ENCODE results near the gene LETM1.

Gene LETM1

GRCh38 chr4:1895971-1896657 lies 40.2 kb upstream of the LETM1 start:
- Histone ChIP-seq H3K9ac (ENCODE audit: low read length) (no peak overlapping the region), H3K27me3 (replicated peaks; ENCODE audit: control insufficient read depth, insufficient read depth, low read length) (no peaks in the 10 kb centered on the region), H3K4me1 (ENCODE audit: control insufficient read depth, insufficient read depth, low read length) (no peaks in the 10 kb centered on the region), H3K9me3 (ENCODE audit: control insufficient read depth, low read length) (no peaks in the 10 kb centered on the region), H3K36me3 (ENCODE audit: control insufficient read depth, insufficient read depth, low read length, severe bottlenecking) (no peaks in the 10 kb centered on the region), H3K4me3 (ENCODE audit: low read length) (no peak overlapping the region)
- DNase-seq (ENCODE audit: low read depth) = no peak

DNA sequence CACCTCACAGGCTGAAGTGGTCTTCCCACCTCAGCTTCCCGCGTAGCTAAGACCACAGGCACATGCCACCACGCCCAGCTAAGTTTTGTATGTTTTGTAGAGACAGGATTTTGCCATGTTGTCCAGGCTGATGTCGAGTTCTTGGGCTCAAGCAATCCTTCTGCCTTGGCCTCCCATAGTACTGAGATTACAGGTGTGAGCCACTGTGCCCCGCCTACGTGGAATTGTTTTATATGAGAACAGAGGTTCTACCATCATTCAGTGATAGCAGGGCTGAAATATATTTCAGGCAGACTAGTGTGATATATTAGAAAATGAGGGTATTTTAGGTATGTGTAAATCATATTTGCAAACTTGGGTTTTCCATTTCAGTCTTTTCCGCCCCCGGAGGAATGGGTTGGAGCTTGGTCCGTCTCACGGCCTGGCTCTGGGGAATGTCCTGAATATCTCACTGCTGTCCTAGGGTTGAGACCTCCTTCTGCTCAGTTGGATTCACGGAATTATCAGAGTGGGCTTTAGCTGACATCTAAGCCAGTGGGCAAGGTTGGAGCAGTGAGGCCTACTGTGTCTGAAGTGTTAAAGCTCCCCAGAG lies 35.1 kb upstream of the LETM1 start:
- no peaks in the 10 kb centered on the region for H3K36me3 ChIP-seq (ENCODE audit: control insufficient read depth, insufficient read depth, low read length, severe bottlenecking)
- H3K9ac ChIP-seq (ENCODE audit: low read length) = no peak overlapping the region
- H3K27me3 ChIP-seq (replicated peaks; ENCODE audit: control insufficient read depth, insufficient read depth, low read length) = no peaks in the 10 kb centered on the region
- H3K4me3 ChIP-seq (ENCODE audit: low read length) = no peak overlapping the region
- peaks cover 24% of the 10 kb centered on the region for H3K4me1 ChIP-seq (ENCODE audit: control insufficient read depth, insufficient read depth, low read length)
- no peaks in the 10 kb centered on the region for H3K9me3 ChIP-seq (ENCODE audit: control insufficient read depth, low read length)
- DNase-seq (ENCODE audit: low read depth) = no peak

- Histone ChIP-seq H3K36me3 (ENCODE audit: control insufficient read depth, insufficient read depth, low read length, severe bottlenecking) (no peaks in the 10 kb centered on the region), H3K9me3 (ENCODE audit: control insufficient read depth, low read length) (no peaks in the 10 kb centered on the region), H3K9ac (ENCODE audit: low read length) (no peak overlapping the region), H3K4me3 (ENCODE audit: low read length) (no peak overlapping the region), H3K27me3 (replicated peaks; ENCODE audit: control insufficient read depth, insufficient read depth, low read length) (no peaks in the 10 kb centered on the region), H3K4me1 (ENCODE audit: control insufficient read depth, insufficient read depth, low read length) (peaks cover 24% of the 10 kb centered on the region)
- no peak for DNase-seq (ENCODE audit: low read depth)
Measured at GRCh38 chr4:1887052-1887451, 31.1 kb upstream of the LETM1 start.

DNA sequence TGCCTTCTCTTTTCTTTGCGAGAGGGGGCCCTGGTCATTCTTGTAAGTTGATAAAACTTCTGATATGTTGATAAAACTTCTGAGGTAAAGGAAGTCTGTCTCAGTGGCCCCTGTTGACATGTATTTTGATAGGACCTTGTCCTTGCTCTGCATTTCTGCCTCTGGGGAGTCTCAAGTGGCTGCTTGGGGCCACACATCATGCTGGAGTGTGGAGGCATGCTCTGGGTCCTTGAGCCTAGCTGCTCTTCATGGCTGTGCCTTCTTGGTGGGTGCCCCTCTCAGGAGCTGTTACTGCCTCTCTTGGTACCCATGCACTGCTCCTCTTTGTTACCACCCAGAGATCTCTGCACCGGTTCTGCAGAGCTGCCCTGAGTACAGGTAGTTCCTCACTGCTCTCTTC lies 29.5 kb upstream of the LETM1 start:
- H3K36me3 ChIP-seq (ENCODE audit: control insufficient read depth, insufficient read depth, low read length, severe bottlenecking) = no peaks in the 10 kb centered on the region
- peaks cover 40% of the 10 kb centered on the region for H3K4me1 ChIP-seq (ENCODE audit: control insufficient read depth, insufficient read depth, low read length)
- H3K27me3 ChIP-seq (replicated peaks; ENCODE audit: control insufficient read depth, insufficient read depth, low read length) = no peaks in the 10 kb centered on the region
- no peaks in the 10 kb centered on the region for H3K9me3 ChIP-seq (ENCODE audit: control insufficient read depth, low read length)
- H3K4me3 ChIP-seq (ENCODE audit: low read length) = no peak overlapping the region
- DNase-seq (ENCODE audit: low read depth) = no peak
- no peak overlapping the region for H3K9ac ChIP-seq (ENCODE audit: low read length)

DNA sequence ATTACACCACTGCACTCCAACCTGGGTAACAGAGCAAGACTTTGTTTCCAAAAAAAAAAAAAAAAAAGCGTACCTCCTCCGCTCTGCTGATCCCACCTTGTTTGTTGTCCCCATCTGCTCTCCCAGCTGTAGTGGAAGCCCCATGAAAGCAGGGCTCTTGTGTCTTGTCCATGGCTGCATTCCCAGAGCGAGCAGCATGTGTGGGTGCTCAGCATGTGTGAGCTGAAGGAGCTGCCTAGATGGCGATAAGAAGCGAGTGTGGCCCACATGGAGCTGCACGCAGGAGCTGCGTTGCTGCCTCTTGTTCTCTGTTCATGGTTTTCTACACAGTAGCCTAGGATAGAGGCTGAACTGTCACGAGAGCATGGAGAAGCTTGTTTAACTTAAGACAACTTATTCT lies 27.6 kb upstream of the LETM1 start:
- Histone ChIP-seq H3K4me1 (ENCODE audit: control insufficient read depth, insufficient read depth, low read length) (peaks cover 45% of the 10 kb centered on the region), H3K9ac (ENCODE audit: low read length) (no peak overlapping the region), H3K36me3 (ENCODE audit: control insufficient read depth, insufficient read depth, low read length, severe bottlenecking) (no peaks in the 10 kb centered on the region), H3K4me3 (ENCODE audit: low read length) (no peak overlapping the region), H3K9me3 (ENCODE audit: control insufficient read depth, low read length) (no peaks in the 10 kb centered on the region), H3K27me3 (replicated peaks; ENCODE audit: control insufficient read depth, insufficient read depth, low read length) (no peaks in the 10 kb centered on the region)
- DNase-seq (ENCODE audit: low read depth) = no peak

DNA sequence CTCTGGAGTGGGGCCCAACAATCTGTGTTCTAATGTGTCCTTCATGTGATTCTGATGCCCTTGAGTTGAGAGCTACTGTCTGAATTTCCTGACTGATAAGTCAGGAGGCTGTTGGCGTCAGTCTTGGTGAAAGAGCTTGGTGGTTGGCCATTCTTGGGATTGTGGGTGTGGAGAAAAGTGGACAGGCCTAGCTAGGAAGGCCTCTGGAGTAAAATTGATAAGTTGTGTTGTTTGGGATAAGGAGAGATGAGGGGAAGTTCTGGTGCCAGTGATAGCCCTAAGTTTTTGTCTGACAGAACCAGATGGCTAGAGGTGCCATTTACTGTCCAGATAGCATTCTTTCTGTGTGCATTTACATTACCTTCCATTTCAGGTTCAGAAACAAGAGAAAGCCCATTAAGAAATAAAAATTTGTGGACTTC lies 26.9 kb upstream of the LETM1 start:
- Histone ChIP-seq H3K4me1 (ENCODE audit: control insufficient read depth, insufficient read depth, low read length) (peaks cover 45% of the 10 kb centered on the region), H3K9ac (ENCODE audit: low read length) (no peak overlapping the region), H3K36me3 (ENCODE audit: control insufficient read depth, insufficient read depth, low read length, severe bottlenecking) (no peaks in the 10 kb centered on the region), H3K9me3 (ENCODE audit: control insufficient read depth, low read length) (no peaks in the 10 kb centered on the region), H3K27me3 (replicated peaks; ENCODE audit: control insufficient read depth, insufficient read depth, low read length) (no peaks in the 10 kb centered on the region), H3K4me3 (ENCODE audit: low read length) (no peak overlapping the region)
- no peak for DNase-seq (ENCODE audit: low read depth)

- Histone ChIP-seq H3K9me3 (ENCODE audit: control insufficient read depth, low read length) (no peaks in the 10 kb centered on the region), H3K36me3 (ENCODE audit: control insufficient read depth, insufficient read depth, low read length, severe bottlenecking) (no peaks in the 10 kb centered on the region), H3K27me3 (replicated peaks; ENCODE audit: control insufficient read depth, insufficient read depth, low read length) (no peaks in the 10 kb centered on the region), H3K4me3 (ENCODE audit: low read length) (no peak overlapping the region), H3K4me1 (ENCODE audit: control insufficient read depth, insufficient read depth, low read length) (peaks cover 39% of the 10 kb centered on the region), H3K9ac (ENCODE audit: low read length) (peak overlapping the region; percentile 64)
- DNase-seq (ENCODE audit: low read depth) = no peak
Measured at GRCh38 chr4:1880332-1880731, 24.4 kb upstream of the LETM1 start.

GRCh38 chr4:1879485-1879884 lies 23.5 kb upstream of the LETM1 start:
- H3K9ac ChIP-seq (ENCODE audit: low read length) = peak overlapping the region; percentile 64
- no peak for DNase-seq (ENCODE audit: low read depth)
- H3K9me3 ChIP-seq (ENCODE audit: control insufficient read depth, low read length) = no peaks in the 10 kb centered on the region
- H3K27me3 ChIP-seq (replicated peaks; ENCODE audit: control insufficient read depth, insufficient read depth, low read length) = no peaks in the 10 kb centered on the region
- H3K36me3 ChIP-seq (ENCODE audit: control insufficient read depth, insufficient read depth, low read length, severe bottlenecking) = no peaks in the 10 kb centered on the region
- H3K4me3 ChIP-seq (ENCODE audit: low read length) = no peak overlapping the region
- H3K4me1 ChIP-seq (ENCODE audit: control insufficient read depth, insufficient read depth, low read length) = peaks cover 39% of the 10 kb centered on the region

GRCh38 chr4:1874201-1874600 lies 18.2 kb upstream of the LETM1 start:
- no peak overlapping the region for H3K4me3 ChIP-seq (ENCODE audit: low read length)

DNA sequence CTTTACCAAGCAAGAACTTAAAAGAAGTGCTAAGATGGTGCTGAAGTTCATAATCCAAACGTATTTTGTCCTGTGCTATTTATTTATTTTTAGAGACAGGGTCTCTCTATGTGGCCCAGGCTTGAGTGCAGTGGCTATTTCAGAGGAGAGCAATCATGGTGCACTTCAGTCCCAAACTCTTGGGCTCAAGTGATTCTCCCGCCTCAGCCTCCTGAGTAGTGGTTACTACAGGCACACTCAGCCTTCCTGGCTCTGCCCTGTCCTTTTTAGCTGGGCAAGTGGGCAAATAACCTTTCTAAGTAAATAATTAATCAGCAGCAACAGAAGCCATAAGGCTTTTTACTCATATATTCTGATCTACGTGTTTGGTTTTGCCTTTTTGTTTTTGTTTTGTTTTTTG lies 17.8 kb upstream of the LETM1 start:
- Histone ChIP-seq H3K36me3 (ENCODE audit: control insufficient read depth, insufficient read depth, low read length, severe bottlenecking) (no peaks in the 10 kb centered on the region), H3K9me3 (ENCODE audit: control insufficient read depth, low read length) (no peaks in the 10 kb centered on the region), H3K4me1 (ENCODE audit: control insufficient read depth, insufficient read depth, low read length) (peaks cover 28% of the 10 kb centered on the region), H3K9ac (ENCODE audit: low read length) (no peak overlapping the region), H3K4me3 (ENCODE audit: low read length) (no peak overlapping the region), H3K27me3 (replicated peaks; ENCODE audit: control insufficient read depth, insufficient read depth, low read length) (no peaks in the 10 kb centered on the region)
- no peak for DNase-seq (ENCODE audit: low read depth)

More at GRCh38 chr4:1874201-1874600, 18.2 kb upstream of the LETM1 start:
- DNase-seq (ENCODE audit: low read depth) = no peak
- Histone ChIP-seq H3K9ac (ENCODE audit: low read length) (no peak overlapping the region), H3K4me1 (ENCODE audit: control insufficient read depth, insufficient read depth, low read length) (peaks cover 29% of the 10 kb centered on the region), H3K9me3 (ENCODE audit: control insufficient read depth, low read length) (no peaks in the 10 kb centered on the region), H3K27me3 (replicated peaks; ENCODE audit: control insufficient read depth, insufficient read depth, low read length) (no peaks in the 10 kb centered on the region), H3K36me3 (ENCODE audit: control insufficient read depth, insufficient read depth, low read length, severe bottlenecking) (no peaks in the 10 kb centered on the region)

DNA sequence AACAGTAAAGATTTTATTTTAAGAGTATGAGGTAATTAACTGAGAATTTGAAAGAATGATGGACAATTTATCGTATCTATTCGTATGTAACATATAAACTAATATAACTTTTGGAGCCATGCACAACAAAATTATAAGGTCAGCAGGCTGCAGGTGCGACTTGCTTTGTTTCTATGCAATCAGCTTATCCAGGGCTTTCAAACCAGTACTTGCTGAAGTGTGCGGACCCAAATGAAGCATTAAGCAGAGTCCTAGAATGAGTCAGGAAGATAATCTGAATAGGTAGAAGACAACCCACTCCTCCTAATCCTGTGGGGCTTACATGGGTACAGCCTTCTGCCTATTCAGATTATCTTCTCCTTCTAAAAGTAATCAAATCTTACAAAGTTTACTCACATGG lies 17.3 kb upstream of the LETM1 start:
- Histone ChIP-seq H3K9ac (ENCODE audit: low read length) (peak overlapping the region; percentile 11), H3K4me3 (ENCODE audit: low read length) (peak overlapping the region; percentile 85), H3K27me3 (replicated peaks; ENCODE audit: control insufficient read depth, insufficient read depth, low read length) (no peaks in the 10 kb centered on the region), H3K9me3 (ENCODE audit: control insufficient read depth, low read length) (no peaks in the 10 kb centered on the region), H3K4me1 (ENCODE audit: control insufficient read depth, insufficient read depth, low read length) (peaks cover 26% of the 10 kb centered on the region), H3K36me3 (ENCODE audit: control insufficient read depth, insufficient read depth, low read length, severe bottlenecking) (no peaks in the 10 kb centered on the region)
- DNase-seq (ENCODE audit: low read depth) = no peak

GRCh38 chr4:1872870-1873269 lies 16.9 kb upstream of the LETM1 start:
- peak overlapping the region; percentile 85 for H3K4me3 ChIP-seq (ENCODE audit: low read length)
- H3K36me3 ChIP-seq (ENCODE audit: control insufficient read depth, insufficient read depth, low read length, severe bottlenecking) = no peaks in the 10 kb centered on the region
- peak; percentile 52 for DNase-seq (ENCODE audit: low read depth)
- H3K9ac ChIP-seq (ENCODE audit: low read length) = peak overlapping the region; percentile 11
- H3K4me1 ChIP-seq (ENCODE audit: control insufficient read depth, insufficient read depth, low read length) = peaks cover 25% of the 10 kb centered on the region
- H3K9me3 ChIP-seq (ENCODE audit: control insufficient read depth, low read length) = no peaks in the 10 kb centered on the region
- no peaks in the 10 kb centered on the region for H3K27me3 ChIP-seq (replicated peaks; ENCODE audit: control insufficient read depth, insufficient read depth, low read length)
